ENCODE data around the gene TNK1. TPM values are rescaled to one million over a fixed set of nuclear protein-coding genes. Genes with fewer than 3 reads are reported as not detected.

Gene TNK1
- total and polyA plus RNA-seq, 7 donors, result 2.1 to 14.6 (median 5.4) TPM

- Histone ChIP-seq H3K36me3 (peaks cover 0 to 12% (median 3%) of the 10 kb centered on the region in 4 donors), H3K4me3 (peak within 1 kb of the TSS; percentile 70 to 93 (median 85)), H3K27ac (peak within 1 kb of the TSS; percentile 88 to 95 (median 92)), H3K4me1 (peaks cover 0 to 49% (median 34%) of the 10 kb centered on the region in 4 donors), H3K27me3 (no peaks in the 10 kb centered on the region), H3K9me3 (no peaks in the 10 kb centered on the region)
- intact Hi-C loops (cut with DNase I), result loop anchor here (2.0 to 10.0 kb wide), 6 partner anchors 33 to 759 kb away; partner anchors contain the start of genes GABARAP, KIAA0753, POLR2A and TXNDC17
- WGBS, 2 donors, result 0% methylated on average over 49 of the region's 49 CpGs
- peak; percentile 100 for DNase-seq
- TF ChIP-seq EP300 (IDR thresholded peaks at IDR 0.05) (no peak), CTCF (IDR thresholded peaks at IDR 0.05) (no peak), POLR2AphosphoS5 (IDR thresholded peaks at IDR 0.05) (peak; percentile 98 to 99 (median 98)), POLR2A (IDR thresholded peaks at IDR 0.05) (peak; percentile 90 to 97)
Measured at GRCh38 chr17:7403977-7404736, 23.3 kb downstream of the TNK1 start, which contains the start of gene TMEM256. TMEM256 (minus strand) TSS chr17:7404097; CDS start chr17:7404084, 13 bp downstream.

GRCh38 chr17:7404737-7405349, 24.0 kb downstream of the TNK1 start:
- H3K4me1 ChIP-seq, result peaks cover 0 to 49% (median 34%) of the 10 kb centered on the region in 4 donors
- H3K27me3 ChIP-seq, result no peaks in the 10 kb centered on the region
- peak; percentile 70 to 89 (median 78) for TF ChIP-seq POLR2AphosphoS5 (IDR thresholded peaks at IDR 0.05)
- TF ChIP-seq EP300 (IDR thresholded peaks at IDR 0.05), result no peak
- TF ChIP-seq POLR2A (IDR thresholded peaks at IDR 0.05), result peak in 1 of 2 donors; percentile 26
- peak overlapping the region; percentile 88 to 95 (median 92) for H3K27ac ChIP-seq
- no peaks in the 10 kb centered on the region for H3K9me3 ChIP-seq
- intact Hi-C loops (cut with DNase I), result loop anchor here (2.0 to 10.0 kb wide), 5 partner anchors 32 to 760 kb away; partner anchors contain the start of genes GABARAP, KIAA0753 and TXNDC17
- 1% methylated on average over 65 of the region's 65 CpGs for WGBS, 2 donors
- H3K4me3 ChIP-seq, result peak overlapping the region; percentile 70 to 93 (median 85)
- peak; percentile 90 for DNase-seq
- peaks cover 0 to 19% (median 4%) of the 10 kb centered on the region in 4 donors for H3K36me3 ChIP-seq

GRCh38 chr17:7405350-7406234, 24.7 kb downstream of the TNK1 start:
- Histone ChIP-seq H3K27me3 (no peaks in the 10 kb centered on the region), H3K4me1 (peaks cover 0 to 45% (median 34%) of the 10 kb centered on the region in 4 donors)
- intact Hi-C loops (cut with DNase I), result loop anchor here (2.0 to 10.0 kb wide), 4 partner anchors 31 to 761 kb away; partner anchors contain the start of genes KIAA0753 and TXNDC17

GRCh38 chr17:7406235-7406825, 25.4 kb downstream of the TNK1 start:
- intact Hi-C loops (cut with DNase I), result loop anchor here (10.0 kb wide), 1 partner anchor 762 kb away; the partner anchor contains the start of genes KIAA0753 and TXNDC17
- H3K36me3 ChIP-seq, result peaks cover 0 to 28% (median 7%) of the 10 kb centered on the region in 4 donors
- WGBS, 2 donors, result 25 to 57% methylated on average over 12 of the region's 12 CpGs
- peak overlapping the region in 2 of 4 donors; percentile 81 to 89 for H3K4me3 ChIP-seq
- peak overlapping the region; percentile 88 to 95 (median 92) for H3K27ac ChIP-seq
- TF ChIP-seq CTCF (IDR thresholded peaks at IDR 0.05) (no peak), POLR2AphosphoS5 (IDR thresholded peaks at IDR 0.05) (no peak), POLR2A (IDR thresholded peaks at IDR 0.05) (no peak), EP300 (IDR thresholded peaks at IDR 0.05) (no peak)
- H3K9me3 ChIP-seq, result no peaks in the 10 kb centered on the region
- DNase-seq, result no peak
- H3K4me1 ChIP-seq, result peaks cover 0 to 41% (median 34%) of the 10 kb centered on the region in 4 donors
- H3K27me3 ChIP-seq, result no peaks in the 10 kb centered on the region

More at GRCh38 chr17:7405350-7406234, 24.7 kb downstream of the TNK1 start:
- DNase-seq, result no peak
- Histone ChIP-seq H3K36me3 (peaks cover 0 to 26% (median 6%) of the 10 kb centered on the region in 4 donors), H3K9me3 (no peaks in the 10 kb centered on the region), H3K27ac (peak overlapping the region; percentile 88 to 95 (median 92)), H3K4me3 (peak overlapping the region; percentile 70 to 93 (median 85))
- TF ChIP-seq POLR2AphosphoS5 (IDR thresholded peaks at IDR 0.05), result no peak
- no peak for TF ChIP-seq EP300 (IDR thresholded peaks at IDR 0.05)
- no peak for TF ChIP-seq CTCF (IDR thresholded peaks at IDR 0.05)
- no peak for TF ChIP-seq POLR2A (IDR thresholded peaks at IDR 0.05)
- 10 to 18% methylated on average over 38 of the region's 38 CpGs for WGBS, 2 donors
